Activated effector memory CD4-positive, alpha-beta T cell treated with Interleukin-2 at 50 U/mL for 16 hours (primary cell): ENCODE data around the gene ADGRF4.
"Not testable (repeated sequence)": the region's sequence is repeated elsewhere in the genome, so short reads cannot be mapped to it uniquely, and the experiment has no call there.

ENCODE experiments used
- DNase-seq: peaks from one replicate; pipeline ENCODE4 v3.0.0-alpha.2; 2020

Gene ADGRF4

GRCh38 chr6:47740714-47741113 lies 42.3 kb downstream of the ADGRF4 start:
- DNase-seq = no peak

GRCh38 chr6:47741807-47742206 lies 43.4 kb downstream of the ADGRF4 start:
- no peak for DNase-seq

- no peak for DNase-seq
These were observed 45.4 kb downstream of the ADGRF4 start for GRCh38 chr6:47743744-47744143.

DNA sequence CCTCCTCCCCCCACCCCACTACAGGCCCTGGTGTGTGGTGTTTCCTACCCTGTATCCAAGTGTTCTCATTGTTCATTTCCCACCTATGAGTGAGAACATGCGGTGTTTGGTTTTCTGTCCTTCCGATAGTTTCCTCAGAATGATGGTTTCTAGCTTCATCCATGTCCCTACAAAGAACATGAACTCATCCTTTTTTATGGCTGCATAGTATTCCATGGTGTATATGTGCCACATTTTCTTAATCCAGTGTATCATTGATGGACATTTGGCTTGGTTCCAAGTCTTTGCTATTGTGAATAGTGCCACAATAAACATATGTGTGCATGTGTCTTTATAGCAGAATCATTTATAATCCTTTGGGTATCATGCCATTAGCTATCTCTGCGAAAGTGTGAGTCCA lies 46.9 kb downstream of the ADGRF4 start:
- DNase-seq = not testable (repeated sequence)

DNA sequence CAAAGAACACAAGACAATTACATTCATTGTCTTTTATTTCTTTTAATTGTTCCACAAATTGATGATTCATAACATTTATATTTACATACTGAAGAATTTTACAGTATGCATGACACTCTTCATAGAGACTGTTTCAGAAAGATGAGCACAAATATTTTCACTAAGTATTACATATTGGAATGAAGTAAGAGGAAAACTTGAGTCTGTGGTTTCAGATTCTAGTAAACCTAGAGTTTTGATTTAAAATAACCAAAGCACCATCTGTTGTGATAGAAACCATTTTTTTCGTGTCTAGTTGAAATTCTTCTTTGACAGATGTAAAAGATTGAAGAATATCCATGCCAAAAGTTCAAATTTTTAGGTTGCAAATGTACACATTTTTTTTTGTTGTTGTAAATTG lies 51.4 kb downstream of the ADGRF4 start:
- no peak for DNase-seq

GRCh38 chr6:47752801-47753200 lies 54.4 kb downstream of the ADGRF4 start:
- no peak for DNase-seq

DNA sequence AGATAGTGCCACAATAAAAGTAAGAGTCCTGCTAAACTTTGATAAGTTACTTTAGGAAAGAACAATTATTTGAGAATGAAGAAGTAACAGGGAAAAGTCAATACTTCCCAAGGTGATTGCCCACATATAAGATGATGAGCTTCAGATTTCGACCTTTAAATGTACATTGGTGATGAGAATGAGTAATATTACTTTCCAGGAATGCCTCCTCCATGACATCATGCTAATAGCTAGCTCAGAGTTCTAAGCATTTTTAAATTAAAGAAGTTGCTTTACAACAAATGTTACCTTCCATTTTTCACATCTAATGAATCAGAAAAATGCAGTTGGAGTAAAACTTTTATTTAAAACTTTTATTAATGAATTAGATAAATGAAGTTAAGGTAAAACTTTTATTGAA lies 61.0 kb downstream of the ADGRF4 start:
- DNase-seq = no peak

DNA sequence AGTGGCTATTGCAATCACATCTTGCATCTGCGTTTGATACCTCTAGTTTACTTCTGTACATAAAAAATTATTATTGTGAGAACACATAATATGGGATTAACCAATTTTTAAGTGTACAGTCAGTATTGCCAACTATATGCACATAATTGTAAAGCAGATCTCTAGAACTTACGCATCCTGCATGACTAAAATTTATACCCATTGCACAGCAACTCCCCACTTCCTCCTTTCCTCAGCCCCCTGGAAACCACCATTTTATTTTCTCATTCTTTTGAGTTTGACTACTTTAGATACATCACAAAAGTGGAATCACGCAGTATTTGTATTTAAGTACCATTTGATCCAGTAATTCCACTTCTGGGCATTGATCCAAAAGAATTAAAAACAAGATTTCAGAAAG lies 64.1 kb downstream of the ADGRF4 start:
- no peak for DNase-seq

DNA sequence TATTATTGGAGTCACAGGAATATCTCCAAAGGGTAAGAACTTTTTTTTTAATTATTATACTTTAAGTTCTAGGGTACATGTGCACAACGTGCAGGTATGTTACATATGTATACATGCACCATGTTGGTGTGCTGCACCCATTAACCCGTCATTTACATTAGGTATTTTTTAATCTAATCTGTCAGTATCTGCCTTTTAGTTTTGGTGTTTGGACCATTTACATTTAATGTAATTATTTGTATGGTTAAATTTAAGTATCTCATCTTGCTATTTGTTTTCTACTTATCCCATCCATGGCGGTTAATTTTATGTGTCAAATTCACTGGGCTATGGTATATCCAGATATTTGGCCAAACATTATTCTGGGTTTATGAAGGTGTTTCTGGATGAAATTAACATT lies 68.1 kb downstream of the ADGRF4 start:
- DNase-seq = no peak

DNA sequence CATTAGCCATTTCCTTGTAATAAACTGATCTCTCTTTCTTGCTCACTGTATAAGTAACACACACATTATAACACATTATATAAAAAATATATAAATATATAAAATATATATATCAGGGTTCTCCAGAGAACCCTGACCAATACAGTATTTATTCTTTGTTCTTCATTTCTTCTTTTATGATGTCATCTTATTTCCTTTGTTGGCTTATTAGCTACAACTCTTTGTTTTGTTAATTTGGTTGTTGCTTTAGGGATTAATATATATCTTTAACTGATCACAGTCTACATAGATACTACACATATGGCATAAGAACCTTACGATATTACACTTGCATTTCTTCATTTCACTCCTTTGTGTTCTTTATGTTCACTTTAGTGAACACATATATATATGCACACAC lies 68.7 kb downstream of the ADGRF4 start:
- DNase-seq = no peak

GRCh38 chr6:47769982-47770381 lies 71.6 kb downstream of the ADGRF4 start:
- no peak for DNase-seq
